Breast epithelium (tissue), 3 donors: ENCODE results near the gene MMS19.

ENCODE experiments used
- CTCF ChIP-seq, 3 donors: fragments of 450-650 bp; IDR thresholded peaks; one replicate each; pipeline ENCODE4 v1.5.1; 2016 to 2017; ENCODE audit warnings: antibody characterized with exemption in 3 of 3, mild to moderate bottlenecking in 3 of 3, moderate library complexity in 3 of 3
- POLR2A ChIP-seq: fragments of 450-650 bp; IDR thresholded peaks from one replicate; pipeline ENCODE4 v1.6.1; 2016; ENCODE audit warnings: antibody characterized with exemption, mild to moderate bottlenecking, moderate library complexity
- POLR2AphosphoS5 ChIP-seq, 3 donors: sonication (generic); formaldehyde crosslinking; IDR thresholded peaks; one replicate each; pipeline ENCODE4 v1.6.1; 2017; ENCODE audit warnings: antibody characterized with exemption in 3 of 3

DNA sequence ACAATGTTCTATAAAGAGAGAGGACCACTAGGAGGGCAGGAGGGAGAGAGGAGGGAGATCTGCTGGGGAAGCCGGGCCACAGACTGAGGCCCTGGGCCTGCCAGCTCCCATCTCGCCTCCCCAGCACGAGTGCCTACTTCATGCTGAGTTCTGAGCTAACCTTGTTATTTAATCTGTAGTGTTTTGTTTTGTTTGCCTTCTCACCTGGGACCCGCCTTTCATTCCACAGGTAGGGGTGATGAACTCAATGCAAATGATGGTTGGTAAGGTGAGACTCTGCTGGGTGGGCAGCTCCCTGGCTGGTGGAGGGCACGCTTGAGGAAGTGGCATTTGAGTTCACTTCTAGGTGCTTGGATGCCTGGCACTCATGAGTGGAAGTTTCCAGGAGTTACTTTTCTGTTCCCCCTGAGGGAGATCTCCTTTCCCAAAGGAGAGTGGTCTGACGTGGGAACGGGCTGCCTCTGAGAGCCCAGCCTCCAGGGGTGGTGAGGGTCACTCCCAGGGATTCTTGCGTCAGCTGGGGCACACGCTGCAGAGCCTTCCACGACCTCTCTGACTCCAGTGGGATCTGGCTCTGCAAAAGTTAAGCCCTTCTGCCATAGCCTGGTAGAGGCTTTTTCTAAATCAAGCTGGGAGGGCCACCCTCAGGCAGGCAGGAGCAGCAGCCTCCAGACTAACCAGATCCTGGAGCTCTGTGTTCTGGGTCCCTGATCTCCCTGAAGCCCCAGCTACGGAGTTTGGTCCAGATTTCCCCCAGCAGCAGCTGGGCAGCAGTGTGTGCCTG lies 22.9 kb upstream of the MMS19 start:
- TF ChIP-seq CTCF (IDR thresholded peaks at IDR 0.05) (no peak), POLR2A (no peak), POLR2AphosphoS5 (IDR thresholded peaks at IDR 0.05) (no peak)
